Nephron (organoid): ENCODE data around the gene RNF144A.

Experiments
- H3K27ac Mint-ChIP-seq, 3 experiments: 2 replicates each; pipeline ENCODE4 v1.8.0; 2020; ENCODE audit warnings: mixed read lengths in 3 of 3, mild to moderate bottlenecking in 2 of 3, moderate library complexity in 1 of 3
- H3K27me3 Mint-ChIP-seq: 2 replicates; pipeline ENCODE4 v1.8.0; 2021; ENCODE audit warnings: low read depth, mild to moderate bottlenecking, moderate library complexity, mixed read lengths
- H3K36me3 Mint-ChIP-seq: 2 replicates; pipeline ENCODE4 v1.8.0; 2020; ENCODE audit warnings: low read depth, mixed read lengths
- H3K4me1 Mint-ChIP-seq: 2 replicates; pipeline ENCODE4 v1.8.0; 2020; ENCODE audit warnings: mixed read lengths
- H3K4me3 Mint-ChIP-seq, 3 experiments: 2 replicates each; pipeline ENCODE4 v1.8.0; 2020; ENCODE audit warnings: mild to moderate bottlenecking in 3 of 3, mixed read lengths in 3 of 3, moderate library complexity in 2 of 3
- H3K9me3 Mint-ChIP-seq: 2 replicates; pipeline ENCODE4 v1.8.0; 2020; ENCODE audit warnings: mixed read lengths
- CTCF ChIP-seq, 3 experiments: fragments of 200-600 bp; sonication (generic); IDR thresholded peaks; one replicate each; pipeline ENCODE4 v1.5.0; 2021; ENCODE audit warnings: antibody characterized with exemption in 3 of 3; ENCODE audit not compliant: unreplicated experiment in 3 of 3

The RNF144A gene

GRCh38 chr2:6885551-6885950 is 31.7 kb upstream of the RNF144A start:
- H3K4me1 Mint-ChIP-seq, result peaks cover 26% of the 10 kb centered on the region
- H3K9me3 Mint-ChIP-seq, result peaks cover 3% of the 10 kb centered on the region
- H3K27ac Mint-ChIP-seq, result no peak overlapping the region
- TF ChIP-seq CTCF (IDR thresholded peaks at IDR 0.05; ENCODE audit: unreplicated experiment in 3 of 3), result no peak
- peaks cover 6% of the 10 kb centered on the region for H3K27me3 Mint-ChIP-seq
- no peaks in the 10 kb centered on the region for H3K36me3 Mint-ChIP-seq
- H3K4me3 Mint-ChIP-seq, result no peak overlapping the region

GRCh38 chr2:6885968-6886367 is 31.2 kb upstream of the RNF144A start:
- Mint-ChIP-seq H3K4me1 (peaks cover 23% of the 10 kb centered on the region), H3K27ac (no peak overlapping the region), H3K4me3 (no peak overlapping the region), H3K36me3 (no peaks in the 10 kb centered on the region), H3K27me3 (peaks cover 6% of the 10 kb centered on the region), H3K9me3 (peaks cover under 1% of the 10 kb centered on the region)
- no peak for TF ChIP-seq CTCF (IDR thresholded peaks at IDR 0.05; ENCODE audit: unreplicated experiment in 3 of 3)

GRCh38 chr2:6887751-6888192 is 29.4 kb upstream of the RNF144A start:
- no peaks in the 10 kb centered on the region for H3K27me3 Mint-ChIP-seq
- no peak overlapping the region for H3K27ac Mint-ChIP-seq
- no peaks in the 10 kb centered on the region for H3K9me3 Mint-ChIP-seq
- no peak for TF ChIP-seq CTCF (IDR thresholded peaks at IDR 0.05; ENCODE audit: unreplicated experiment in 3 of 3)
- H3K36me3 Mint-ChIP-seq, result no peaks in the 10 kb centered on the region
- no peak overlapping the region for H3K4me3 Mint-ChIP-seq
- peaks cover 12% of the 10 kb centered on the region for H3K4me1 Mint-ChIP-seq

- peaks cover 6% of the 10 kb centered on the region for H3K4me1 Mint-ChIP-seq
- H3K27ac Mint-ChIP-seq, result peak overlapping the region in 1 of 3 experiments; percentile 2
- TF ChIP-seq CTCF (IDR thresholded peaks at IDR 0.05; ENCODE audit: unreplicated experiment in 3 of 3), result no peak
- H3K27me3 Mint-ChIP-seq, result no peaks in the 10 kb centered on the region
- no peaks in the 10 kb centered on the region for H3K9me3 Mint-ChIP-seq
- no peaks in the 10 kb centered on the region for H3K36me3 Mint-ChIP-seq
- no peak overlapping the region for H3K4me3 Mint-ChIP-seq
Observed at GRCh38 chr2:6888724-6889123, 28.5 kb upstream of the RNF144A start.

GRCh38 chr2:6893876-6894482 is 23.2 kb upstream of the RNF144A start:
- Mint-ChIP-seq H3K4me3 (no peak overlapping the region), H3K36me3 (no peaks in the 10 kb centered on the region), H3K27ac (no peak overlapping the region), H3K9me3 (no peaks in the 10 kb centered on the region), H3K27me3 (no peaks in the 10 kb centered on the region), H3K4me1 (no peaks in the 10 kb centered on the region)
- TF ChIP-seq CTCF (IDR thresholded peaks at IDR 0.05; ENCODE audit: unreplicated experiment in 3 of 3), result no peak
